HEK293 (cell line): ENCODE data around the gene SLC9A9.

Experiments used
- CTCF ChIP-seq: fragments of 450-650 bp; formaldehyde crosslinking; IDR thresholded peaks from 2 replicates; pipeline ENCODE4 v1.5.1; 2016; ENCODE audit warnings: missing biosample characterization, missing genetic modification characterization
- INSM2 ChIP-seq: fragments of 450-650 bp; formaldehyde crosslinking; IDR thresholded peaks from 2 replicates; pipeline ENCODE4 v1.5.1; 2016; ENCODE audit warnings: missing biosample characterization, missing genetic modification characterization
- KLF9 ChIP-seq: fragments of 450-650 bp; formaldehyde crosslinking; IDR thresholded peaks from 2 replicates; pipeline ENCODE4 v1.5.1; 2016; ENCODE audit warnings: missing biosample characterization, missing genetic modification characterization, low read depth
- SALL2 ChIP-seq: fragments of 450-650 bp; formaldehyde crosslinking; IDR thresholded peaks from 2 replicates; pipeline ENCODE4 v1.5.0; 2017; ENCODE audit warnings: missing biosample characterization, mild to moderate bottlenecking, missing genetic modification characterization, borderline replicate concordance
- ZBTB11 ChIP-seq: fragments of 450-650 bp; formaldehyde crosslinking; conservative IDR thresholded peaks from 2 replicates; pipeline ENCODE4 v1.5.1; 2016; ENCODE audit warnings: low read depth, missing biosample characterization, missing genetic modification characterization
- ZNF302 ChIP-seq: fragments of 450-650 bp; formaldehyde crosslinking; IDR thresholded peaks from 2 replicates; pipeline ENCODE4 v1.5.1; 2016; ENCODE audit warnings: missing biosample characterization, missing genetic modification characterization, low read depth
- ZNF639 ChIP-seq: fragments of 450-650 bp; formaldehyde crosslinking; IDR thresholded peaks from 2 replicates; pipeline ENCODE4 v1.5.1; 2016; ENCODE audit warnings: missing biosample characterization, missing genetic modification characterization

- TF ChIP-seq INSM2 (tag by site-specific recombination) (no peak), ZNF302 (tag by site-specific recombination) (no peak), SALL2 (tag by site-specific recombination) (no peak), CTCF (no peak), ZNF639 (tag by site-specific recombination) (no peak), KLF9 (tag by site-specific recombination) (no peak), ZBTB11 (tag by site-specific recombination) (no peak)
Observed at GRCh38 chr3:143313025-143313892, 535.0 kb downstream of the SLC9A9 start.
